Brain microvascular endothelial cell (primary cell): ENCODE data around the gene DGCR6L.
"Not testable (repeated sequence)": the region's sequence is repeated elsewhere in the genome, so short reads cannot be mapped to it uniquely, and the experiment has no call there.

Source experiments
- DNase-seq: peaks from one replicate; pipeline ENCODE4 v3.0.0-alpha.2; 2020
- H3K27ac ChIP-seq: fragments of 250-450 bp; sonication (Bioruptor Pico); 2 replicates; pipeline ENCODE4 v1.5.1; 2020; ENCODE audit warnings: mild to moderate bottlenecking, moderate library complexity
- H3K27me3 ChIP-seq: fragments of 250-450 bp; sonication (Bioruptor Pico); replicated peaks from 2 replicates; pipeline ENCODE4 v1.5.1; 2020; ENCODE audit warnings: mild to moderate bottlenecking
- H3K36me3 ChIP-seq: fragments of 250-450 bp; sonication (Bioruptor Pico); replicated peaks from 2 replicates; pipeline ENCODE4 v1.5.1; 2020; ENCODE audit warnings: mild to moderate bottlenecking
- H3K4me3 ChIP-seq: 2 replicates; pipeline ENCODE4 v1.5.1; 2011; ENCODE audit warnings: low read depth, mild to moderate bottlenecking, control low read depth, low read length, moderate library complexity
- in situ Hi-C: cut with HindIII; loops from 2 replicates; pipeline ENCODE4 v1.10.0; 2017; ENCODE audit warnings: low sequenced_read_pairs, low pct_ligation_motif_present
- TF ChIP-seq, protein P1 (sequence below): IDR thresholded peaks from 2 replicates; pipeline ENCODE4 v1.5.1; 2011; ENCODE audit warnings: low read depth, mild to moderate bottlenecking, moderate library complexity, low read length, control low read depth, inconsistent platforms; ENCODE audit errors: missing control alignments

Gene DGCR6L

DNA sequence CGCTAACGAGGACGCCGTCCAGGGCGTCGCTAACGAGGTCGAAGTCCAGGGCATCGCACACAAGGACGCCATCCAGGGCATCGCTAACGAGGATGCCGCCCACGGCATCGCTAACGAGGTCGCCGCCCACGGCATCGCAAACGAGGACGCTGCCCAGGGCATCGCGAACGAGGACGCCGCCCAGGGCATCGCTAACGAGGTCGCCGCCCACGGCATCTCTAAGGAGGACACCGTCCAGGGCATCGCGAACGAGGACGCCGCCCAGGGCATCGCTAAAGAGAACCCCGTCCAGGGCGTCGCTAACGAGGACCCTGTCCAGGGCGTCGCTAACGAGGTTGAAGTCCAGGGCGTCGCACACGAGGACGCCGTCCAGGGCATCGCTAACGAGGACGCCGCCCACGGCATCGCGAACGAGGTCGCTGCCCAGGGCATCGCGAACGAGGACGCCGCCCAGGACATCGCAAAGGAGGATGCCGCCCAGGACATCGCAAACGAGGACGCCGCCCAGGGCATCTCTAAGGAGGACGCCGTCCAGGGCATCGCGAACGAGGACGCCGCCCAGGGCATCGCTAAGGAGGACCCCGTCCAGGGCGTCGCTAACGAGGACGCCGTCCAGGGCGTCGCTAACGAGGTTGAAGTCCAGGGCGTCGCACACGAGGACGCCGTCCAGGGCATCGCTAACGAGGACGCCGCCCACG is 36.2 kb upstream of the DGCR6L start:
- DNase-seq, H3K27ac ChIP-seq, H3K27me3 ChIP-seq, H3K36me3 ChIP-seq, in situ Hi-C loops, H3K4me3 ChIP-seq: not testable (repeated sequence)

DNA sequence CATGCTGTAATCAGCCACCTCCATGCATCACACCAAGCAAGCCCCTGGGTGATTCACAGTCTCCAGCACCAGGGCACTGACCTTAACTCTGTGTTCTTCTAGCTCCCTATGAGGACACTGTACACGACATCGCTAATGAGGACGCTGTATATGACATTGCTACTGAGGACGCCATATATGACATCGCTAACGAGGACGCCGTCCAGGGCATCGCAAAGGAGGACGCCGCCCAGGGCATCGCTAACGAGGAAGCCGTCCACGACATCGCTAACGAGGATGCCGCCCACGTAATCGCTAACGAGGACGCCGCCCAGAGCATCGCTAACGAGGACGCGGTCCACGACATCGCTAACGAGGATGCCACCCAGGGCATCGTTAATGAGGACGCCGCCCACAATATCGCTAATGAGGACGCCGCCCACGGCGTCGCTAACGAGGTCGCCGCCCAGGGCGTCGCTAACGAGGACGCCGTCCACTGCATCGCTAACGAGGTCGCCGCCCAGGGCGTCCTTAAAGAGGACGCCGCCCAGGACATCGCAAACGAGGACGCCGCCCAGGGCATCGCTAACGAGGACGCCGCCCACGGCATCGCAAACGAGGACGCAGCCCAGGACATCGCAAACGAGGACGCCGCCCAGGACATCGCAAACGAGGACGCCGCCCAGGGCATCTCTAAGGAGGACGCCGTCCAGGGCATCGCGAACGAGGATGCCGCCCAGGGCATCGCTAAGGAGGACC is 34.5 kb upstream of the DGCR6L start:
- no peaks in the 10 kb centered on the region for H3K36me3 ChIP-seq
- H3K27me3 ChIP-seq: no peaks in the 10 kb centered on the region
- TF ChIP-seq, protein P1, sequence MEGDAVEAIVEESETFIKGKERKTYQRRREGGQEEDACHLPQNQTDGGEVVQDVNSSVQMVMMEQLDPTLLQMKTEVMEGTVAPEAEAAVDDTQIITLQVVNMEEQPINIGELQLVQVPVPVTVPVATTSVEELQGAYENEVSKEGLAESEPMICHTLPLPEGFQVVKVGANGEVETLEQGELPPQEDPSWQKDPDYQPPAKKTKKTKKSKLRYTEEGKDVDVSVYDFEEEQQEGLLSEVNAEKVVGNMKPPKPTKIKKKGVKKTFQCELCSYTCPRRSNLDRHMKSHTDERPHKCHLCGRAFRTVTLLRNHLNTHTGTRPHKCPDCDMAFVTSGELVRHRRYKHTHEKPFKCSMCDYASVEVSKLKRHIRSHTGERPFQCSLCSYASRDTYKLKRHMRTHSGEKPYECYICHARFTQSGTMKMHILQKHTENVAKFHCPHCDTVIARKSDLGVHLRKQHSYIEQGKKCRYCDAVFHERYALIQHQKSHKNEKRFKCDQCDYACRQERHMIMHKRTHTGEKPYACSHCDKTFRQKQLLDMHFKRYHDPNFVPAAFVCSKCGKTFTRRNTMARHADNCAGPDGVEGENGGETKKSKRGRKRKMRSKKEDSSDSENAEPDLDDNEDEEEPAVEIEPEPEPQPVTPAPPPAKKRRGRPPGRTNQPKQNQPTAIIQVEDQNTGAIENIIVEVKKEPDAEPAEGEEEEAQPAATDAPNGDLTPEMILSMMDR: no peak
- in situ Hi-C loops: no loop called here
- no peak for DNase-seq
- no peak overlapping the region for H3K4me3 ChIP-seq
- no peak overlapping the region for H3K27ac ChIP-seq

DNA sequence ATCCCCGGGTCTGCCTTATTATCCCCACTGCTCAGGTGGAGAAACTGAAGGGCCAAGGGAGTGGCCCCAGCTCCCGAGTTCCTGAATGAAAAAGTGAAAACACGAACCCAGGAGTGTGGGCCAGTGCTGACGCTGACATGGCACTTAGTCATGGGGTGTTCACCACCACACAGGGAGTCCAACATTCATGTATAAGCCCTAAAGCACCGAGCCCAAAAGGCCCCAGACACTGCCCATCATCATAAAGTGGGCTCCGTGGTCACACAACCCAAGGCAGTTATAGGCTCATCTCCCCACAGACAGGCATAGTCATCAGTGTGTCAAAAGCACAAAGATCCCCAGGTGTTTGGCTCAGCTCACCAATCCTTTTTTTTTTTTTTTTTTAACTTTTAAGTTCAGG is 32.7 kb upstream of the DGCR6L start:
- H3K36me3 ChIP-seq, H3K4me3 ChIP-seq, in situ Hi-C loops, H3K27me3 ChIP-seq, DNase-seq, H3K27ac ChIP-seq: not testable (repeated sequence)

DNA sequence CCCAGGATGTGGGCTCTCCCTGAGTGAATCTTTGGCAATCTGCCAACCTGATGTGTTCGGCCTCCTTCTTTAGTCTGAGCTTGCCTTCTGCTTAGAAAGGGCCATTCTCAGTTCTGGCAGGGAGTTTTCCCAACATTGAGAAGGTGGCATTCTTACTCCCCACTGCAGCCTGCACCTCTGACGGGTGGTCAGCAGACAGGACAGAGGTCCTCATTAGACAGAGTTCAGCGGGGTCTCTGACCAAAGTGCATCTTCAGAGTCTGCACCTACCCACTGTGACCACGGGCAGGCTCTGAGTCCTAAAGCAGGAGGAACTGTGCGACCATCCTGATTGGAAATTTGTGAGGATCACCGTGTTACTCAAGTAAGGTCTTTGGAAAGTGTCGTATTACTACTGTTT is 26.7 kb upstream of the DGCR6L start:
- H3K4me3 ChIP-seq, H3K27me3 ChIP-seq, in situ Hi-C loops, DNase-seq, H3K36me3 ChIP-seq, H3K27ac ChIP-seq: not testable (repeated sequence)

DNA sequence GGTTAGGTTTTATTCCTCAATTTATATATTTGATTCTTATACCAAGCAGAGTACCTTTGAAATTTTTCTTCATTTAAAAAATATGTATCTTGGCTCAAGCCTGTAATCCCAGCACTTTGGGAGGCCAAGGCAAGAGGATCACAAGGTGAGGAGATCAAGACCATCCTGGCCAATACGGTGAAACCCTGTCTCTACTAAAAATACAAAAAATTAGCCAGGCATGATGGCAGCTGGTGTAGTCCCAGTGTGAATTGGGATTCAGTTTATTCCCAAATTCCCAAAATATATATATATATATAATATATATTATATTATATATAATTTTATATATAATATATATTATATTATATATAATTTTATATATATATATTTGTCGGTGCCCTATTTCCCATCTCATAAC is 18.4 kb upstream of the DGCR6L start:
- H3K27me3 ChIP-seq, H3K4me3 ChIP-seq, H3K36me3 ChIP-seq, H3K27ac ChIP-seq, in situ Hi-C loops, DNase-seq: not testable (repeated sequence)

DNA sequence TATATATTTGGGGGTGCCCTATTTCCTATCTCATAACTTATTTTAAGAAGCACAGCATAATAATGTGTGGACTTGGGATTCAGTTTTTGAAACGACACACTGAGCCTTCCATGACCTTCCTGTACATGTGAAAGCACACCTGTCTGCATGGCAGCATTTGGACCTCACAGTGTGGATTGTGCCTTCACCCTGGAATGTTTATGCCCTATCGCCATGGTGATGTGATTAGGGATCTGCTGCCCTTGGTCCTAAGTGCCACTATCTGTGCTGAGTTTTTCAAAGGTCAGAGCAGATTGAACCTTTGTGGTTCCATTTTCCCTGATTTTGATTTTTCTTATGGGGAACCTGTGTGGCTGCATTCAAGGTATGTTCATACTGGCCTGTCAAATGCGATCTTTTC is 17.9 kb upstream of the DGCR6L start:
- DNase-seq, H3K36me3 ChIP-seq, H3K27ac ChIP-seq, in situ Hi-C loops, H3K4me3 ChIP-seq, H3K27me3 ChIP-seq: not testable (repeated sequence)

DNA sequence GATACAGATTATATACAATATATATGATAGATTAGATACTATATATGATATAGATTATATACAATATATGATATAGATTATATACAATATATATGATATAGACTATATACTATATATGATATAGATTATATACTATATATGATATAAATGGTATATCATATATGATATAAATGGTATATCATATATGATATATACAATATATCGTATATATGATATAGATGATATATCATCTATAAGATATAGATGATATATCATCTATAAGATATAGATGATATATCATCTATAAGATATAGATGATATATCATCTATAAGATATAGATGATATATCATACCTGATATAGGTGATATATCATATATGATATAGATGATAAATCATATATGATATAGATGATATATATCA is 16.7 kb upstream of the DGCR6L start:
- in situ Hi-C loops, H3K36me3 ChIP-seq, H3K4me3 ChIP-seq, DNase-seq, H3K27ac ChIP-seq, H3K27me3 ChIP-seq: not testable (repeated sequence)

DNA sequence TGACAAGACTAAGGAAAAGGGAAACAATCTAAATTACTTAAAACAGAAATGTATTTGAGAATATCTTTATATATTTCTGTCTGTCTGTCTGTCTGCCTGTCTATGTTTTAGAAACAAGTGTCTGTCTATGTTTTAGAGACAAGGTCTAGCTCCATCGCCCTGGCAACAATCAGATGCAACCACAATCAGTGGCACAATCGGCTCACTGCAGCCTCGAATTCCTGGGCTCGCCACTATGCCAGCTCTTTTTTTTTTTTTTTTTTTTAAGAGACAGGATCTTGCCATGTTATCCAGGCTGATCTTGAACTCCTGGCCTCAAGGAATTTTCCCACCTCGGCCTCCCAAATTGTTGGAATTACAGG is 8.7 kb upstream of the DGCR6L start:
- H3K27ac ChIP-seq, DNase-seq, H3K27me3 ChIP-seq, H3K36me3 ChIP-seq, in situ Hi-C loops, H3K4me3 ChIP-seq: not testable (repeated sequence)

DNA sequence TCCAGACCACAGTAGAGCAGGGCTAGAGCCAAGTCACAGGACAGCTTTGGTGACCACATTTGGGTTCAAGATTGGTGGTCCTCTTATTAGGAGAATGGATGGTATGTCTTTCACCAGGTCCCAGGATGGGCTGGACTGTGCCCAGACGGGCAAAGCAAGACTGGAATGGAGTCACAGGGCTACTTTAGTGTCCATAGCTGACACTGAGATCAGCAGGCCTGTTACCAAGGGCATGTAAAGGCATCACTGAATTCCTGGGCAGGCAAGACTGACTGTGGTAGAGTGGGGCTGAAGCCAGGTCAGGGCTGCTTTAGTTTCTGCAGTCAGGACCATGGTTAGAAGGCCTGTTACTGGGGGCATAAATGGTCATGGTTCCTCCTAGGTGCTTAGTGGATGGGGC is 6.1 kb upstream of the DGCR6L start:
- H3K27ac ChIP-seq, H3K27me3 ChIP-seq, H3K36me3 ChIP-seq, in situ Hi-C loops, H3K4me3 ChIP-seq, DNase-seq: not testable (repeated sequence)

DNA sequence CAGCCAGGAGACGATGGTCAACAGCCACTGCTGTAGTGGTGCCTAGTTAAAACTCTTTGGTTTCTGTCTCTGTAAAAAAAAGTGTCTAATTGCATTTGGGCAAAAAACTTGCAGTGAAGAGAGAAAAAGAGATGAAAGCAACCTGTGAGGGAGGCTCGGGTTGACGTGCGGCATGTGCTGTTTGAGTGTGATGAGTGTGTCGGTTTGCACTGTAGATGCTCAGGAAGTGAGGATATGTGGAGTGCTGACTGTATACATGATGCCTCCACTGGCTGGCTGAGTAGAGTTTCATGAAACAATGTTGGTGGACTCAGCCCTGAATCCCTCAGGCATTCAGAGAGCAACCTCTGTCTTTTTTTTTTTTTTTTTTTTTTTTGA is 4.3 kb upstream of the DGCR6L start:
- no peaks in the 10 kb centered on the region for H3K27me3 ChIP-seq
- H3K4me3 ChIP-seq: no peak overlapping the region
- H3K27ac ChIP-seq: no peak overlapping the region
- in situ Hi-C loops: no loop called here
- DNase-seq: no peak
- TF ChIP-seq, protein P1: no peak
- no peaks in the 10 kb centered on the region for H3K36me3 ChIP-seq

DNA sequence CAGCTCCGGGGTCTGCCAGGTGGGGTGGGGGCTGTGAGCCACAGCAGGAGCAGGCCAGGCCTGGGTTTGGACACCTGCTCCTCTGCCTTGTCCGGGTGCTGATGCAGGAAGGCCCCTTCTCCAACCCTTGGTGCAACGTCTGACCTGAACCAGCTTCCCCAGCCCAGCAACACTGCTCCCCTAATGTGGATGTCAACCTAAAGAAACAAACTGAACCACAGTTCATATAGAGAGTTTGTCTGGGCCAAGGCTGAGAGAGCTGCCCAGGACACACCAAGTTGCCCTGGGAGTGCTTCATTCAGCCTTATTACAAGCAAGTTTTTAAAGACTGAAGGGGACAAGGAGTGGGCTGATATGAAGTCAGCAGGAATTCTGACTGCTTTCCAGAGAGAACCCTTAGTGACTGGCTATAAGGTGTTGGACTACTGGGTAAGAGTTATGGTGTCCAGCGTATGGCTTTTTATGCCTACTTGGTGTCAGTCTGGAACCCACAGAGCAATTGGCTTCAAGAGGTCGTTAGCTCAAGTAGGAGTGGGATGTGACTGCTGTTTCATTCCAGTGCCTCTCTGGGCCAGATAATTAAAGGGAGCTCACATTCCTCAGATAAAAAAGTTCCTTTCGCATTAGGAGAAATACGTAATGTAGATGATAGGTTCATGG is 1.8 kb upstream of the DGCR6L start:
- in situ Hi-C loops, H3K27ac ChIP-seq, H3K27me3 ChIP-seq, H3K36me3 ChIP-seq, DNase-seq, H3K4me3 ChIP-seq: not testable (repeated sequence)

DNA sequence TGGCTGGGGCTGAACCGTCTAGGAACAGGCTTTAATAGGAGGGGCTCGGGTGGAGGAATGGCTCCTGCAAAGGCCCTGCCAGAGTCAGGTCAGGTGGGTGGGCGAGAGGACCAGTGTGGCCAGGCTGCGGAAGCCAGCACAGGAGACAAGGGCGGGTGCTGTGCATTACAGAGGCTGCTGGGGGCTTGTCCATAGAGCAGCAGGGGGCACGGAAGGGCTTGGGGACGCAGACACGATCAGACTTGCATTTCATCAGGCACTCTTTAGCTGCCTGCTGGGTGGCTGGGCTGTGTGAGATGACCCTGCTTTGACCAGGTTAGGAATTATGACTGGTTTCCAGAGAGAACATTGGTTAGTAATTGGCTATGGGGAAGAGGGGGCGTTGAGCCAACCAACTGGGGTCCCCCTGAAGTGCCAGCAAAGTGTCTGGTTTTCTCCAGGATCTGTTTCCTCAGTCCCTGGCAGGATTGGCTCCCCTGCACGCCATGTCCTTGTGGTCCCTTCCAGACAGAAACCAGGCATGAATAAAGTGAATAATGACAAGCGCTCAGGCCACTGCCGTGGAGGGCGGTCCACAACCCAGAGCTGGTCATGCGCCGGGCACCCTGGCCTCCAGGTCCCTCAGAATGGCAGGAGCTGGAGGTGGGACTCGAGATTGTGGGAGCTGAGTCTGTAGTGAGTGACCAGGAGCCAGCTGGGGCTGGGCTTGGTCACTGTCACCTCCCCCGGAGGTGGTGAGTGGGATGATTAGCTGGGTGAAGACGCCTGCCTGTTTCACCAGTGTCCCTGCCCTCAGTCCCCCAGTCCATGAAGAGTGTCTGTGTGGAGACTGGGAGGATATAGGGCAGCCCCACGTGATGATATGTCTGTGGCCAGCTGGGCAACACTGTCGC is 1.0 kb upstream of the DGCR6L start:
- DNase-seq, H3K27me3 ChIP-seq, in situ Hi-C loops, H3K36me3 ChIP-seq: not testable (repeated sequence)
- Histone ChIP-seq H3K4me3 (peak overlapping the region; percentile 84), H3K27ac (peak overlapping the region; percentile 70)
